Lower leg skin (tissue), 3 donors: Measurements from ENCODE around the gene DPP6.

Source experiments
- POLR2A ChIP-seq, 2 donors: fragments of 450-650 bp; IDR thresholded peaks; one replicate each; pipeline ENCODE4 v1.6.1; 2016 to 2017; ENCODE audit warnings: antibody characterized with exemption in 2 of 2, mild to moderate bottlenecking in 1 of 2, moderate library complexity in 1 of 2
- TF ChIP-seq, protein P1 (sequence below), 3 donors: fragments of 450-650 bp; IDR thresholded peaks; one replicate each; pipeline ENCODE4 v1.5.1; 2016; ENCODE audit warnings: antibody characterized with exemption in 3 of 3, mild to moderate bottlenecking in 3 of 3, moderate library complexity in 2 of 3

DNA sequence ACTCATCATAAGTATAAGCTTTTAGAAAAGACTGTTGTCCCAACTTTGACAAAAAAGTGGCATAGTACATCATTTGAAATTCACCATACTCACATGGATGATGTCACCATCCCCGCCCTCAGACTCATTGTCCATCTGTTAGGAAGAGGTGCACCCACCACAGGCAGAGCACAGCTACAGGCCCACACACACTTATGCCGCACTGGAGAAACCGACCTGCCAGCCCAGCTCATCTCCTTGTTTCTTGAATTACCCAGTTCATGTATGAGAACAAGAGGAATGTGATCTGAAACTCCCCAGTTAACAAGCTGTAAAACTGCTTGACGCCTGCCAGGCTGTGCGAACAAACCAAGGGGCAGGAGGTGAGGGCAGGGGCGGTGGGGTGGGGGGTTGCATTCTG is 312.0 kb downstream of the DPP6 start:
- TF ChIP-seq POLR2A (IDR thresholded peaks at IDR 0.05), result no peak
- TF ChIP-seq, protein P1, sequence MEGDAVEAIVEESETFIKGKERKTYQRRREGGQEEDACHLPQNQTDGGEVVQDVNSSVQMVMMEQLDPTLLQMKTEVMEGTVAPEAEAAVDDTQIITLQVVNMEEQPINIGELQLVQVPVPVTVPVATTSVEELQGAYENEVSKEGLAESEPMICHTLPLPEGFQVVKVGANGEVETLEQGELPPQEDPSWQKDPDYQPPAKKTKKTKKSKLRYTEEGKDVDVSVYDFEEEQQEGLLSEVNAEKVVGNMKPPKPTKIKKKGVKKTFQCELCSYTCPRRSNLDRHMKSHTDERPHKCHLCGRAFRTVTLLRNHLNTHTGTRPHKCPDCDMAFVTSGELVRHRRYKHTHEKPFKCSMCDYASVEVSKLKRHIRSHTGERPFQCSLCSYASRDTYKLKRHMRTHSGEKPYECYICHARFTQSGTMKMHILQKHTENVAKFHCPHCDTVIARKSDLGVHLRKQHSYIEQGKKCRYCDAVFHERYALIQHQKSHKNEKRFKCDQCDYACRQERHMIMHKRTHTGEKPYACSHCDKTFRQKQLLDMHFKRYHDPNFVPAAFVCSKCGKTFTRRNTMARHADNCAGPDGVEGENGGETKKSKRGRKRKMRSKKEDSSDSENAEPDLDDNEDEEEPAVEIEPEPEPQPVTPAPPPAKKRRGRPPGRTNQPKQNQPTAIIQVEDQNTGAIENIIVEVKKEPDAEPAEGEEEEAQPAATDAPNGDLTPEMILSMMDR (IDR thresholded peaks at IDR 0.05), result no peak
